Measurements from ENCODE around the gene GPR152. TPM values are rescaled to one million over a fixed set of nuclear protein-coding genes. Genes with fewer than 3 reads are reported as not detected.

The GPR152 gene
- total RNA-seq, 1 experiment from 2014 or later: not detected

- no peak overlapping the region for H2BK20ac ChIP-seq (ENCODE audit: low read depth, low read length, poor library complexity, severe bottlenecking)
- H3K79me2 ChIP-seq (ENCODE audit: insufficient read depth, low read length): no peaks in the 10 kb centered on the region
- H3K27ac Mint-ChIP-seq: no peak overlapping the region; a peak in 1 of 7 replicates
- no peaks in the 10 kb centered on the region for H4K20me1 ChIP-seq (ENCODE audit: control insufficient read depth, insufficient read depth, insufficient read length)
- peaks cover 4 to 28% (median 12%) of the 10 kb centered on the region in 3 experiments; a peak in 6 of 7 replicates for H3K36me3 Mint-ChIP-seq (ENCODE audit: insufficient read depth in 1 of 3, low read depth in 3 of 3)
- no peak overlapping the region for H3K18ac ChIP-seq (ENCODE audit: insufficient read length, low read depth, low read length)
- no peak overlapping the region for H3K23ac ChIP-seq (ENCODE audit: insufficient read length, low read depth, low read length)
- no peak overlapping the region for H2BK120ac ChIP-seq (ENCODE audit: low read depth, low read length, poor library complexity, severe bottlenecking)
- H3K27me3 Mint-ChIP-seq (ENCODE audit: low read depth): no peaks in the 10 kb centered on the region
- no peak overlapping the region for H2AK5ac ChIP-seq (ENCODE audit: insufficient read length, low read length)
- no peaks in the 10 kb centered on the region for H3K79me1 ChIP-seq (ENCODE audit: insufficient read depth, low read depth, low read length, poor library complexity, severe bottlenecking)
- H3K4me3 Mint-ChIP-seq: no peak overlapping the region
- no peak overlapping the region for H3K56ac ChIP-seq (ENCODE audit: insufficient read length, low read depth, low read length)
- no peak overlapping the region for H3K9ac ChIP-seq (ENCODE audit: extremely low read depth, insufficient read length, low read length)
- no peak overlapping the region for H3K14ac ChIP-seq (ENCODE audit: insufficient read depth, low read length)
- H3K4me1 ChIP-seq (ENCODE audit: insufficient read depth, low read length): no peaks in the 10 kb centered on the region
- H3K27ac ChIP-seq (ENCODE audit: insufficient read length, low read depth, low read length): no peak overlapping the region
- H4K8ac ChIP-seq (replicated peaks; ENCODE audit: insufficient read length, low read depth, low read length): no peak overlapping the region
- H3K9me3 Mint-ChIP-seq: no peaks in the 10 kb centered on the region
- TF ChIP-seq, protein P1, sequence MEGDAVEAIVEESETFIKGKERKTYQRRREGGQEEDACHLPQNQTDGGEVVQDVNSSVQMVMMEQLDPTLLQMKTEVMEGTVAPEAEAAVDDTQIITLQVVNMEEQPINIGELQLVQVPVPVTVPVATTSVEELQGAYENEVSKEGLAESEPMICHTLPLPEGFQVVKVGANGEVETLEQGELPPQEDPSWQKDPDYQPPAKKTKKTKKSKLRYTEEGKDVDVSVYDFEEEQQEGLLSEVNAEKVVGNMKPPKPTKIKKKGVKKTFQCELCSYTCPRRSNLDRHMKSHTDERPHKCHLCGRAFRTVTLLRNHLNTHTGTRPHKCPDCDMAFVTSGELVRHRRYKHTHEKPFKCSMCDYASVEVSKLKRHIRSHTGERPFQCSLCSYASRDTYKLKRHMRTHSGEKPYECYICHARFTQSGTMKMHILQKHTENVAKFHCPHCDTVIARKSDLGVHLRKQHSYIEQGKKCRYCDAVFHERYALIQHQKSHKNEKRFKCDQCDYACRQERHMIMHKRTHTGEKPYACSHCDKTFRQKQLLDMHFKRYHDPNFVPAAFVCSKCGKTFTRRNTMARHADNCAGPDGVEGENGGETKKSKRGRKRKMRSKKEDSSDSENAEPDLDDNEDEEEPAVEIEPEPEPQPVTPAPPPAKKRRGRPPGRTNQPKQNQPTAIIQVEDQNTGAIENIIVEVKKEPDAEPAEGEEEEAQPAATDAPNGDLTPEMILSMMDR (conservative IDR thresholded peaks at IDR 0.05): no peak
- H2BK15ac ChIP-seq (ENCODE audit: low read depth, low read length): no peak overlapping the region
- no peak overlapping the region for H3T11ph ChIP-seq (ENCODE audit: low read length)
- DNase-seq: no peak
- H4K5ac ChIP-seq (ENCODE audit: insufficient read length, low read depth, low read length): no peak overlapping the region
- H2BK12ac ChIP-seq (ENCODE audit: insufficient read length, low read depth, low read length): no peak overlapping the region
- no CpG with 5 or more reads among the region's 65 CpGs for WGBS (ENCODE audit: extremely low coverage, insufficient read length, low lambda C conversion rate)
- H2BK5ac ChIP-seq (ENCODE audit: insufficient read length, low read length): no peak overlapping the region
- H3K27me3 ChIP-seq (ENCODE audit: insufficient read depth, low read length): no peaks in the 10 kb centered on the region
- no peaks in the 10 kb centered on the region for H3K4me1 Mint-ChIP-seq
- H2AFZ ChIP-seq (ENCODE audit: low read length): no peak overlapping the region
- no peak overlapping the region for H3K4ac ChIP-seq (ENCODE audit: low read depth, low read length)
- H3K4me2 ChIP-seq (ENCODE audit: insufficient read depth, insufficient read length, low read length): no peak overlapping the region
- H3K9me3 ChIP-seq (ENCODE audit: control insufficient read depth, low read depth, low read length): no peaks in the 10 kb centered on the region
- no peaks in the 10 kb centered on the region for H3K23me2 ChIP-seq (ENCODE audit: insufficient read length, low read depth, low read length, poor library complexity, severe bottlenecking)
- no peak overlapping the region for H4K91ac ChIP-seq (ENCODE audit: insufficient read length, low read depth, low read length)
Observed at GRCh38 chr11:67493548-67494370, 41.2 kb upstream of the GPR152 start.
